Mesenchymal stem cell (in vitro differentiated cells and primary cell): ENCODE results near the gene BRD3.

ENCODE experiments used
- DNase-seq: peaks from one replicate; pipeline ENCODE4 v3.0.0-alpha.2; 2013
- H2AFZ ChIP-seq: one replicate; pipeline ENCODE4 v1.6.1; 2013; ENCODE audit warnings: low read depth, mild to moderate bottlenecking, control low read depth, inconsistent platforms, low read length, moderate library complexity
- H2AK5ac ChIP-seq: 2 replicates; pipeline ENCODE4 v1.6.1; 2013; ENCODE audit warnings: low read length, moderate library complexity, mild to moderate bottlenecking, inconsistent platforms; ENCODE audit not compliant: severe bottlenecking
- H2BK120ac ChIP-seq: one replicate; pipeline ENCODE4 v1.6.1; 2013; ENCODE audit warnings: low read depth, mild to moderate bottlenecking, inconsistent platforms, low read length, moderate library complexity
- H2BK12ac ChIP-seq, 2 experiments: one replicate each; pipeline ENCODE4 v1.6.1; 2013; ENCODE audit warnings: inconsistent platforms in 2 of 2, low read length in 2 of 2, mild to moderate bottlenecking in 2 of 2, moderate library complexity in 2 of 2, control low read depth in 1 of 2
- H2BK15ac ChIP-seq: one replicate; pipeline ENCODE4 v1.6.1; 2013; ENCODE audit warnings: mild to moderate bottlenecking, low read depth, inconsistent platforms; ENCODE audit not compliant: poor library complexity, severe bottlenecking
- H2BK5ac ChIP-seq: 2 replicates; pipeline ENCODE4 v1.6.1; 2013; ENCODE audit warnings: low read depth, mild to moderate bottlenecking, low read length, control low read depth, inconsistent platforms; ENCODE audit not compliant: poor library complexity, severe bottlenecking
- H3K14ac ChIP-seq, 2 experiments: one replicate each; pipeline ENCODE4 v1.6.1; 2013; ENCODE audit warnings: inconsistent platforms in 2 of 2, low read length in 2 of 2, control low read depth in 1 of 2, mild to moderate bottlenecking in 1 of 2, moderate library complexity in 1 of 2
- H3K18ac ChIP-seq, 2 experiments: one replicate each; pipeline ENCODE4 v1.6.1; 2013; ENCODE audit warnings: inconsistent platforms in 2 of 2, low read length in 2 of 2, control low read depth in 1 of 2, low read depth in 1 of 2, mild to moderate bottlenecking in 1 of 2
- H3K23ac ChIP-seq, 2 experiments: one replicate each; pipeline ENCODE4 v1.6.1; 2013; ENCODE audit warnings: inconsistent platforms in 2 of 2, low read length in 2 of 2, mild to moderate bottlenecking in 2 of 2, moderate library complexity in 2 of 2, control low read depth in 1 of 2
- H3K27ac ChIP-seq: 2 replicates; pipeline ENCODE4 v1.5.1; 2013; ENCODE audit warnings: mild to moderate bottlenecking, moderate library complexity, low read length, control low read depth, inconsistent platforms; ENCODE audit not compliant: poor library complexity, severe bottlenecking
- H3K27me3 ChIP-seq, 2 experiments: 2 replicates each; pipeline versions ENCODE4 v1.6.1 to v1.7.0; 2013; ENCODE audit warnings: low read length in 2 of 2, mild to moderate bottlenecking in 2 of 2, moderate library complexity in 2 of 2, control low read depth in 1 of 2, inconsistent platforms in 1 of 2; ENCODE audit not compliant: control insufficient read depth in 1 of 2, insufficient read depth in 1 of 2
- H3K36me3 ChIP-seq, 2 experiments: 2 replicates each; pipeline versions ENCODE4 v1.6.1 to v1.7.0; 2013; ENCODE audit warnings: low read length in 2 of 2, control low read depth in 1 of 2, inconsistent platforms in 1 of 2, low read depth in 1 of 2, mild to moderate bottlenecking in 1 of 2; ENCODE audit not compliant: insufficient read depth in 2 of 2, control insufficient read depth in 1 of 2
- H3K4ac ChIP-seq, 2 experiments: one replicate each; pipeline ENCODE4 v1.6.1; 2013; ENCODE audit warnings: inconsistent platforms in 2 of 2, low read length in 2 of 2, mild to moderate bottlenecking in 2 of 2, moderate library complexity in 2 of 2, control low read depth in 1 of 2, low read depth in 1 of 2
- H3K4me1 ChIP-seq: 2 replicates; pipeline ENCODE4 v1.6.1; 2013; ENCODE audit warnings: low read depth, low read length, control low read depth; ENCODE audit not compliant: control insufficient read depth, insufficient read depth
- H3K4me2 ChIP-seq: 2 replicates; pipeline ENCODE4 v1.6.1; 2013; ENCODE audit warnings: low read length, mild to moderate bottlenecking, inconsistent platforms; ENCODE audit not compliant: poor library complexity, severe bottlenecking
- H3K4me3 ChIP-seq, 2 experiments: 2 replicates each; pipeline versions ENCODE4 v1.5.1 to v1.7.0; 2013; ENCODE audit warnings: low read length in 2 of 2, mild to moderate bottlenecking in 2 of 2, control low read depth in 1 of 2, low read depth in 1 of 2; ENCODE audit not compliant: insufficient read depth in 1 of 2
- H3K79me1 ChIP-seq: replicated peaks from 2 replicates; pipeline ENCODE4 v1.6.1; 2013; ENCODE audit warnings: mild to moderate bottlenecking, control low read depth, low read length, inconsistent platforms; ENCODE audit not compliant: poor library complexity, severe bottlenecking
- H3K9ac ChIP-seq: 2 replicates; pipeline ENCODE4 v1.7.0; 2013; ENCODE audit warnings: mild to moderate bottlenecking, low read length, moderate library complexity
- H3K9me3 ChIP-seq: 2 replicates; pipeline ENCODE4 v1.7.0; 2013; ENCODE audit warnings: mild to moderate bottlenecking, low read length; ENCODE audit not compliant: control insufficient read depth
- H4K8ac ChIP-seq: one replicate; pipeline ENCODE4 v1.6.1; 2013; ENCODE audit warnings: inconsistent platforms, mild to moderate bottlenecking, low read length, moderate library complexity
- H4K91ac ChIP-seq: one replicate; pipeline ENCODE4 v1.6.1; 2013; ENCODE audit warnings: mild to moderate bottlenecking, low read length, inconsistent platforms
- WGBS: methylation state at CpG from one replicate; pipeline ENCODE4 v1.1.7; 2013; ENCODE audit warnings: mixed read lengths; 5-methylcytosine and 5-hydroxymethylcytosine counted together

BRD3 gene

DNA sequence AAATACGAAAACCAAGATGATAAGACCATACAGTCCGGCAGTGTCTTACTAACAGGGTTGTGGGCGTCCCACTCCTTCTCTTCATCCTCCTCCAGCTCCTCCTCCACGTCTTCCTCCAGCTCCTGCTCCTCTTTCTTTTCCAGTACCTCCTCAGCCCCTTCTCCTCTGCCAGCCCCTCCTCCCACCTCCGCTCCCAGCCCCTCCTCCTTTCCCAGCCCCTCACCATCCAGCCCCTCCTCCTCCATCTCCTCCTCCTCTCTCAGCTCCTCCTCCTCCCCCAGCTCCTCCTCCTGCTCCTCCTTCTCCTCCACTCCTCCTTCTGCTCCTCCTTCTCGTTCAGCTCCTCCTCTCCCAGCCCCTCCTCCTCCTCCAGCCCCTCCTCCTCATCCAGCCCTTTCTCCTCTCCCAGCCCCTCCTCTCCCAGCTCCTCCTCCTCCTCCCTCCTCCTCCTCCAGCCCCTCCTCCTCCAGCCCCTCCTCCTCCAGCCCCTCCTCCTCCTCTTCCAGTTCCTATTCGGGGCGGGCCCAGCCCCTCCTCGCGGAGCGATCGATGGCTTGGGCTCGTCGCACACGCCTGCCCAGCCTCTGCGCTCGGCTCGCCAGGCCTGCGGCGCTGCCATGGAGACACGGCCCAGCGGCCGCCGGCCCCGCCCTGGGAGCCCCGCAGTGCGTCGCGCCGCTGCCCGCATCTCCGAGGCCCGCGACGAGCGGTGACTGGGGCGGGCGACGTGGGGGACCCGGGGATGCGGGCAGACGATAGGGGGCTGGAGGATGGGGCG lies 42.8 kb downstream of the BRD3 start, which contains the start of gene BRD3OS:
Gene BRD3OS (plus strand): TSS at position 654 of the 778 bp plus-strand sequence. CDS start 1,267 bp downstream, outside the sequence.
- H2AK5ac ChIP-seq: no peak within 1 kb of the TSS
- no peak within 1 kb of the TSS for H2BK15ac ChIP-seq
- H3K23ac ChIP-seq: peak within 1 kb of the TSS in 1 of 2 experiments; percentile 34
- H2BK120ac ChIP-seq: peak within 1 kb of the TSS; percentile 27
- H3K4me1 ChIP-seq: peaks cover 11% of the 10 kb centered on the region
- peaks cover 30 to 34% of the 10 kb centered on the region in 2 experiments for H3K36me3 ChIP-seq
- H3K18ac ChIP-seq: peak within 1 kb of the TSS; percentile 67 to 71
- peak within 1 kb of the TSS; percentile 87 to 89 for H3K4me3 ChIP-seq
- peak within 1 kb of the TSS; percentile 89 for H3K9ac ChIP-seq
- no peak within 1 kb of the TSS for H2BK5ac ChIP-seq
- WGBS: 2% methylated on average over 41 of the region's 43 CpGs
- H3K27me3 ChIP-seq: no peaks in the 10 kb centered on the region
- H3K9me3 ChIP-seq: no peaks in the 10 kb centered on the region
- H3K14ac ChIP-seq: peak within 1 kb of the TSS in 1 of 2 experiments; percentile 78
- H3K79me1 ChIP-seq: peaks cover 20% of the 10 kb centered on the region
- peak within 1 kb of the TSS; percentile 67 for H3K4me2 ChIP-seq
- no peak within 1 kb of the TSS for H4K91ac ChIP-seq
- peak within 1 kb of the TSS; percentile 19 for H4K8ac ChIP-seq
- peak within 1 kb of the TSS; percentile 46 for H3K27ac ChIP-seq
- H3K4ac ChIP-seq: no peak within 1 kb of the TSS
- DNase-seq: peak; percentile 100
- H2AFZ ChIP-seq: peak within 1 kb of the TSS; percentile 83
- peak within 1 kb of the TSS in 1 of 2 experiments; percentile 6 for H2BK12ac ChIP-seq

DNA sequence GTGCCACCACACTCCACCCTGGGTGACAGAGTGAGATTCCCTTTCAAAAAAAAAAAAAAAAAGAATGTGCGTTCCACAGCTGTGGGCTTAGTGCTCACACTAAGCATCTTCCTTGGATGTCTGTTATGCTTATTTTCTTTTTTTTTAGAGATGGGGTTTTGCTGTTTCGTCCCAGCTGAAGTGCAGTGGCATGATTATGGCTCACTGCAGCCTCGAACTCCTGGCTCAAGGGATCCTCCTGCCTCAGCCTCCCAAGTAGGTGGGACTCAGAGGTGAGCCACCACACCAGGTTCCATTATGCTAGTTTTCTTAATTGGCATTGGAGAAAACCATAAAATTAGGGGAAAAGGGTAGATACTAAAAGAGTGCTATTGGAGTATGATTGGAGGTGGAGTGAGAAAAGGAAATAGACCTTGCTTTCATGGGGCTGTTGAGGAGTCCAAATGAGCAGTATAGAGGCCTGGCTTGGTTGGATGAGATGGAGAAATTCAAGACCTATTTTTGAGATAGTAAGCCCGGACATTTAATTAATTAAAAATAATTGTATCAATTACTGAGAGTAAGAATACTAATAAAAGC lies 43.5 kb downstream of the BRD3 start:
- 99% methylated on average over 3 of the region's 4 CpGs for WGBS
- Histone ChIP-seq H2BK120ac (no peak overlapping the region), H3K9ac (peak overlapping the region; percentile 73), H4K8ac (no peak overlapping the region), H2BK12ac (no peak overlapping the region), H3K4me3 (peak overlapping the region in 1 of 2 experiments; percentile 79), H2AK5ac (no peak overlapping the region), H3K4me2 (peak overlapping the region; percentile 36), H3K4me1 (peaks cover 11% of the 10 kb centered on the region), H2BK5ac (no peak overlapping the region), H3K4ac (no peak overlapping the region), H4K91ac (no peak overlapping the region), H3K27me3 (no peaks in the 10 kb centered on the region), H3K36me3 (peaks cover 23 to 30% of the 10 kb centered on the region in 2 experiments), H2AFZ (peak overlapping the region; percentile 83), H2BK15ac (no peak overlapping the region), H3K23ac (no peak overlapping the region), H3K14ac (no peak overlapping the region), H3K18ac (no peak overlapping the region), H3K27ac (no peak overlapping the region), H3K79me1 (peaks cover 20% of the 10 kb centered on the region), H3K9me3 (no peaks in the 10 kb centered on the region)
- DNase-seq: no peak

DNA sequence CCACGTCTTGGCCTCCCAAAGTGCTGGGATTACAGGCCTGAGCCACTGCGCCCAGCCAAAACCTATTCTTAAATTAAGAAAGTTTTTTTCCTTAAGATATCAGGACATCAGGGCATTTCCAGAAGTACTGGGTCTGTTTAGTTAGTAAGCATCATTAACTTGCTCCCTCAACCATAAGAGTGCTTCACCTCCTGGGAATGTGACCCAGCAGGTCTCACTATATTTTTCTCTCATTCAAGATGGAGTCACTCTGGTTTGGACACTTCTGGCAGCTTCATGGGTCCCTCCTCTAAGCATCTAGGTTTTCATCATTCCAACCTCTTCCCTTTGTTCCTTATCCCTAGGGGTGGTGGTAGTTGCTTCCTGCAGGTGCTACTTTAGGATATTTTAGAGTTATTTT lies 52.9 kb downstream of the BRD3 start:
- no peak overlapping the region for H4K8ac ChIP-seq
- no peak overlapping the region for H2BK5ac ChIP-seq
- H3K4me2 ChIP-seq: no peak overlapping the region
- H2AK5ac ChIP-seq: no peak overlapping the region
- no peaks in the 10 kb centered on the region for H3K9me3 ChIP-seq
- H3K79me1 ChIP-seq: no peaks in the 10 kb centered on the region
- H2BK15ac ChIP-seq: no peak overlapping the region
- no peak overlapping the region for H3K18ac ChIP-seq
- H3K4ac ChIP-seq: no peak overlapping the region
- no peak overlapping the region for H3K4me3 ChIP-seq
- no peak overlapping the region for H3K23ac ChIP-seq
- H3K36me3 ChIP-seq: no peaks in the 10 kb centered on the region
- H2AFZ ChIP-seq: no peak overlapping the region
- DNase-seq: no peak
- H3K27ac ChIP-seq: peak overlapping the region; percentile 56
- H2BK120ac ChIP-seq: no peak overlapping the region
- H3K9ac ChIP-seq: no peak overlapping the region
- H4K91ac ChIP-seq: no peak overlapping the region
- H3K14ac ChIP-seq: no peak overlapping the region
- H3K27me3 ChIP-seq: peaks cover 0 to 3% of the 10 kb centered on the region in 2 experiments
- H2BK12ac ChIP-seq: no peak overlapping the region
- H3K4me1 ChIP-seq: peaks cover 4% of the 10 kb centered on the region
- WGBS: 100% methylated on average over 1 of the region's 2 CpGs

DNA sequence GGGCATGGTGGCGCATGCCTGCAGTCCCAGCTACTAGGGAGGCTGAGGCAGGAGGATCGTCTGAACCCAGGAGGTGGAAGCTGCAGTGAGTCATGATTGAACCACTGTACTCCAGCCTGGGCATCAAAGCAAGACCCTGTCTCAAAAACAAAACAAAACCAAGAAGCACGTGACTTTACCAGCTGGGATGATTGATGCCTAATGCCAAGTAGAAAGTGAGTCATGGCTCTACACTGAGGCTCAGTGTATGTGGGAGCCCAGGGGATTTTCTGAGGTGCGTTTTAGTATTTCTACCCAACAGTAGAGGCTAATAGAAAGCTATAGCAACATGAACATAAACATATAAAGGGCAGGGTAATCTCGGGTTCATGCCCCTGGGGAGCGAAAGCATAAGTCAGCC lies 56.4 kb downstream of the BRD3 start:
- Histone ChIP-seq H3K4me3 (no peak overlapping the region), H2BK5ac (no peak overlapping the region), H3K27ac (no peak overlapping the region), H3K23ac (no peak overlapping the region), H2BK12ac (no peak overlapping the region), H3K4me1 (peaks cover 4% of the 10 kb centered on the region), H3K14ac (no peak overlapping the region), H2BK15ac (no peak overlapping the region), H4K91ac (no peak overlapping the region), H3K18ac (no peak overlapping the region), H3K9ac (no peak overlapping the region), H3K27me3 (peaks cover 0 to 25% of the 10 kb centered on the region in 2 experiments), H4K8ac (no peak overlapping the region), H3K36me3 (no peaks in the 10 kb centered on the region), H2BK120ac (no peak overlapping the region), H2AFZ (no peak overlapping the region), H3K4ac (no peak overlapping the region), H2AK5ac (no peak overlapping the region), H3K9me3 (no peaks in the 10 kb centered on the region), H3K79me1 (no peaks in the 10 kb centered on the region), H3K4me2 (no peak overlapping the region)
- no peak for DNase-seq
- WGBS: 96% methylated on average over 4 of the region's 6 CpGs
